Gastrocnemius medialis (tissue), 4 donors: ENCODE results near the gene TSPAN12.

ENCODE experiments used
- POLR2A ChIP-seq, 2 donors: fragments of 450-650 bp; IDR thresholded peaks; one replicate each; pipeline ENCODE4 v1.6.1; 2017; ENCODE audit warnings: antibody characterized with exemption in 2 of 2, mild to moderate bottlenecking in 2 of 2, moderate library complexity in 2 of 2
- TF ChIP-seq, protein P1 (sequence below), 5 experiments: fragments of 450-650 bp in 3 of 5; fragments of 200-600 bp in 2 of 5; sonication (generic) in 2 of 5; IDR thresholded peaks in 4 of 5; conservative IDR thresholded peaks in 1 of 5; 1 replicate in 4 of 5; 2 replicates in 1 of 5; pipeline ENCODE4 v1.5.1; 2016 to 2019; ENCODE audit warnings: antibody characterized with exemption in 5 of 5, mild to moderate bottlenecking in 3 of 5, moderate library complexity in 3 of 5

DNA sequence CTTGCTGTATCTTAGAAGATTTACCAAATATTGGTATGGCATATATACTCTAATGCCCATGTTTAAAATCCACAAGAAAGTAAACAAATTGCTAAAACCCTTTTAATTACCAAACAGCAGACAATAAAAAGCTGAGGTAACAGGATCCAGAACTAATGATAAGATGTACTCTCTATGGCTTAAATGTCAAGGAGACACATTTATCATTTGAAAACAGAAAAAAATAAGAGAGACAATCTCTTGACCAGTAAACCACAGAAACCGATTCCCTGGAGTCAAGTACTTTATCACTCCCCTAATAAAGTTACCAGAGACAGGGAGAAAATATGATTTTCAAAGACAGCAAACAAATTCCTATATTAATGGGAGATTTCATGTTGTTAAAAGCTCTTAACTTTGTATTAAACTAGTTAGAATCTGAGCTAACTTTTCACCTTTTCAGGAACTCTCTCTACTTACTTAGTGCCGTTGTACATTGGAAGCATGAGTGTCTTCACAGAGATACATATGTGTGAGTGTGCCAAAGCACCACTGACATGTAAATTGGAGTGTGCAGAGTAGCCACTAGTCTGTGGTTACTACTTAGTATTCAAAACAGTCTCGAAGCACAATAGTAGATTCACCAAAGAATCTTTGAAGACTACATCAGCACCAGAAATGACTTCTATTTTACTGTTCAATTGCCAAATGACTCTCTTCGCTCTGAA, 44.2 kb downstream of the TSPAN12 start:
- no peak for TF ChIP-seq POLR2A (IDR thresholded peaks at IDR 0.05)
- TF ChIP-seq, protein P1, sequence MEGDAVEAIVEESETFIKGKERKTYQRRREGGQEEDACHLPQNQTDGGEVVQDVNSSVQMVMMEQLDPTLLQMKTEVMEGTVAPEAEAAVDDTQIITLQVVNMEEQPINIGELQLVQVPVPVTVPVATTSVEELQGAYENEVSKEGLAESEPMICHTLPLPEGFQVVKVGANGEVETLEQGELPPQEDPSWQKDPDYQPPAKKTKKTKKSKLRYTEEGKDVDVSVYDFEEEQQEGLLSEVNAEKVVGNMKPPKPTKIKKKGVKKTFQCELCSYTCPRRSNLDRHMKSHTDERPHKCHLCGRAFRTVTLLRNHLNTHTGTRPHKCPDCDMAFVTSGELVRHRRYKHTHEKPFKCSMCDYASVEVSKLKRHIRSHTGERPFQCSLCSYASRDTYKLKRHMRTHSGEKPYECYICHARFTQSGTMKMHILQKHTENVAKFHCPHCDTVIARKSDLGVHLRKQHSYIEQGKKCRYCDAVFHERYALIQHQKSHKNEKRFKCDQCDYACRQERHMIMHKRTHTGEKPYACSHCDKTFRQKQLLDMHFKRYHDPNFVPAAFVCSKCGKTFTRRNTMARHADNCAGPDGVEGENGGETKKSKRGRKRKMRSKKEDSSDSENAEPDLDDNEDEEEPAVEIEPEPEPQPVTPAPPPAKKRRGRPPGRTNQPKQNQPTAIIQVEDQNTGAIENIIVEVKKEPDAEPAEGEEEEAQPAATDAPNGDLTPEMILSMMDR (IDR thresholded peaks at IDR 0.05 in 4 of 5, conservative IDR thresholded peaks at IDR 0.05 in 1 of 5): no peak
